ENCODE measurements around the gene IRGQ.
"Not testable (repeated sequence)": the region's sequence is repeated elsewhere in the genome, so short reads cannot be mapped to it uniquely, and the experiment has no call there.

Gene IRGQ

GRCh38 chr19:43636121-43636683, 40.3 kb upstream of the IRGQ start (continued):
- TF ChIP-seq, protein P1, sequence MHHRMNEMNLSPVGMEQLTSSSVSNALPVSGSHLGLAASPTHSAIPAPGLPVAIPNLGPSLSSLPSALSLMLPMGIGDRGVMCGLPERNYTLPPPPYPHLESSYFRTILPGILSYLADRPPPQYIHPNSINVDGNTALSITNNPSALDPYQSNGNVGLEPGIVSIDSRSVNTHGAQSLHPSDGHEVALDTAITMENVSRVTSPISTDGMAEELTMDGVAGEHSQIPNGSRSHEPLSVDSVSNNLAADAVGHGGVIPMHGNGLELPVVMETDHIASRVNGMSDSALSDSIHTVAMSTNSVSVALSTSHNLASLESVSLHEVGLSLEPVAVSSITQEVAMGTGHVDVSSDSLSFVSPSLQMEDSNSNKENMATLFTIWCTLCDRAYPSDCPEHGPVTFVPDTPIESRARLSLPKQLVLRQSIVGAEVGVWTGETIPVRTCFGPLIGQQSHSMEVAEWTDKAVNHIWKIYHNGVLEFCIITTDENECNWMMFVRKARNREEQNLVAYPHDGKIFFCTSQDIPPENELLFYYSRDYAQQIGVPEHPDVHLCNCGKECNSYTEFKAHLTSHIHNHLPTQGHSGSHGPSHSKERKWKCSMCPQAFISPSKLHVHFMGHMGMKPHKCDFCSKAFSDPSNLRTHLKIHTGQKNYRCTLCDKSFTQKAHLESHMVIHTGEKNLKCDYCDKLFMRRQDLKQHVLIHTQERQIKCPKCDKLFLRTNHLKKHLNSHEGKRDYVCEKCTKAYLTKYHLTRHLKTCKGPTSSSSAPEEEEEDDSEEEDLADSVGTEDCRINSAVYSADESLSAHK (tag by site-specific recombination; IDR thresholded peaks at IDR 0.05) = peak; percentile 85
- TF ChIP-seq KLF10 (tag by site-specific recombination; IDR thresholded peaks at IDR 0.05) = no peak
- TF ChIP-seq BCL11A (tag by site-specific recombination; IDR thresholded peaks at IDR 0.05; ENCODE audit: low read depth) = no peak
- TF ChIP-seq MEIS1 (CRISPR knock-in tag; IDR thresholded peaks at IDR 0.05; ENCODE audit: borderline replicate concordance) = no peak
- TF ChIP-seq IKZF3 (tag by site-specific recombination; IDR thresholded peaks at IDR 0.05) = peak; percentile 35; the same call in 1 of the 2 replicates

GRCh38 chr19:43635561-43635940, 39.6 kb upstream of the IRGQ start:
- POLR2A ChIA-PET = interaction anchor here (1.5 kb wide), 1 partner anchor 33 kb away, joined by 4 read pairs; no protein-coding TSS in a partner anchor
- H3K27ac ChIP-seq (ENCODE audit: extremely low read depth, low read depth, low read length); H3K36me3 ChIP-seq (ENCODE audit: control insufficient read depth in 2 of 2, insufficient read depth in 1 of 2, low read length in 2 of 2); CTCF ChIA-PET; H3K9me3 ChIP-seq (ENCODE audit: control insufficient read depth, insufficient read depth, low read depth, low read length); H3K4me3 ChIP-seq (ENCODE audit: low read depth, low read length): not testable (repeated sequence)
- peaks cover 17% of the 10 kb centered on the region for H3K4me1 ChIP-seq (ENCODE audit: control insufficient read depth, insufficient read depth, low read length)

DNA sequence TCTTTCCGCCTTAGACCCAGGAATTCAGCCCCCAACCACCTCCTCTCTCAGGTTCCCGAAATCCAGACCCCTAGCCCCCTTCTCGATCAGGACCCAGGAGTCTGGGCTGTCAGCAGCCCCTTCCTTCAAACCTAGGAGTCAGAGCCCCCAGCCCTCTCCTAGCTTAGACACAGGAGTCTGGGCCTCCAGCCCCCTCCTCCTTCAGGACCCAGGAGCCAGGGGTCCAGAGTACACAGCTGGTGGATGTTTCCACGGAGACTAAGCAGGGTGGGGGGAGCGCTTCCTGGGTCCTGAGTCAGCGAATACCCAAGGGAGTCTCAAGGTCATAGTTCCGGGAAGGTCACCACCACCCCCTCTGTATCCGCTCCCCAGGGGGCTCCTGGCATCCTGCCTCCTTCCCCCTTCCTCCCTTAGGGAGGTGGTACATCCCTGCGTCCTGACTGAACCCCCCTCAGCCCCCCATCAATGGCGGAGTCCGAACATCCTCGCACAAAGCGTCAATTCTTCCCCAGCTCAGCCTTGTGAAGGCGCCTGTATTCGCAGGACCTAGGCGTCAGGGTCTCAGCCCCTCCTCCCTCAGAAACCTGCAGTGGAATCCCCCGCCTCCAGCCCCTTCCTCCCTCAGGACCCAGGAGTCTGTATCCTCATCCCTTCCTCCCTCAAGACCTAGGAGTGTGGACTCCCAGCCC, 39.1 kb upstream of the IRGQ start:
- ChIA-PET POLR2A (interaction anchor here (1.5 kb wide), 1 partner anchor 33 kb away, joined by 4 read pairs; no protein-coding TSS in a partner anchor), CTCF (interaction anchor here (0.9 kb wide), 1 partner anchor 16 kb away, joined by 3 read pairs; no protein-coding TSS in a partner anchor)
- Histone ChIP-seq H3K27ac (ENCODE audit: extremely low read depth, low read depth, low read length) (no peak overlapping the region), H3K36me3 (ENCODE audit: control insufficient read depth in 2 of 2, insufficient read depth in 1 of 2, low read length in 2 of 2) (peaks cover 0 to 9% of the 10 kb centered on the region in 2 experiments; a peak in 1 of 3 replicates), H3K4me3 (ENCODE audit: low read depth, low read length) (no peak overlapping the region), H3K4me1 (ENCODE audit: control insufficient read depth, insufficient read depth, low read length) (peaks cover 13% of the 10 kb centered on the region), H3K9me3 (ENCODE audit: control insufficient read depth, insufficient read depth, low read depth, low read length) (no peaks in the 10 kb centered on the region)
- TF ChIP-seq AEBP2 (tag by site-specific recombination; IDR thresholded peaks at IDR 0.05; ENCODE audit: borderline replicate concordance) (no peak), ZNF148 (tag by site-specific recombination; IDR thresholded peaks at IDR 0.05; ENCODE audit: borderline replicate concordance) (no peak), MZF1 (tag by site-specific recombination; IDR thresholded peaks at IDR 0.05; ENCODE audit: borderline replicate concordance) (no peak), IKZF3 (tag by site-specific recombination; IDR thresholded peaks at IDR 0.05) (peak; percentile 2), ZNF548 (tag by site-specific recombination; IDR thresholded peaks at IDR 0.05) (no peak), ZNF202 (tag by site-specific recombination; IDR thresholded peaks at IDR 0.05; ENCODE audit: borderline replicate concordance) (no peak), ZXDB (tag by site-specific recombination; IDR thresholded peaks at IDR 0.05) (no peak), ZNF423 (tag by site-specific recombination; IDR thresholded peaks at IDR 0.05) (peak; percentile 46; the same call in 1 of the 2 replicates), ZFP69B (tag by site-specific recombination; IDR thresholded peaks at IDR 0.05) (no peak)
- TF ChIP-seq, protein P2, sequence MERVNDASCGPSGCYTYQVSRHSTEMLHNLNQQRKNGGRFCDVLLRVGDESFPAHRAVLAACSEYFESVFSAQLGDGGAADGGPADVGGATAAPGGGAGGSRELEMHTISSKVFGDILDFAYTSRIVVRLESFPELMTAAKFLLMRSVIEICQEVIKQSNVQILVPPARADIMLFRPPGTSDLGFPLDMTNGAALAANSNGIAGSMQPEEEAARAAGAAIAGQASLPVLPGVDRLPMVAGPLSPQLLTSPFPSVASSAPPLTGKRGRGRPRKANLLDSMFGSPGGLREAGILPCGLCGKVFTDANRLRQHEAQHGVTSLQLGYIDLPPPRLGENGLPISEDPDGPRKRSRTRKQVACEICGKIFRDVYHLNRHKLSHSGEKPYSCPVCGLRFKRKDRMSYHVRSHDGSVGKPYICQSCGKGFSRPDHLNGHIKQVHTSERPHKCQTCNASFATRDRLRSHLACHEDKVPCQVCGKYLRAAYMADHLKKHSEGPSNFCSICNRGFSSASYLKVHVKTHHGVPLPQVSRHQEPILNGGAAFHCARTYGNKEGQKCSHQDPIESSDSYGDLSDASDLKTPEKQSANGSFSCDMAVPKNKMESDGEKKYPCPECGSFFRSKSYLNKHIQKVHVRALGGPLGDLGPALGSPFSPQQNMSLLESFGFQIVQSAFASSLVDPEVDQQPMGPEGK (tag by site-specific recombination; IDR thresholded peaks at IDR 0.05) = peak; percentile 45
- TF ChIP-seq, protein P3, sequence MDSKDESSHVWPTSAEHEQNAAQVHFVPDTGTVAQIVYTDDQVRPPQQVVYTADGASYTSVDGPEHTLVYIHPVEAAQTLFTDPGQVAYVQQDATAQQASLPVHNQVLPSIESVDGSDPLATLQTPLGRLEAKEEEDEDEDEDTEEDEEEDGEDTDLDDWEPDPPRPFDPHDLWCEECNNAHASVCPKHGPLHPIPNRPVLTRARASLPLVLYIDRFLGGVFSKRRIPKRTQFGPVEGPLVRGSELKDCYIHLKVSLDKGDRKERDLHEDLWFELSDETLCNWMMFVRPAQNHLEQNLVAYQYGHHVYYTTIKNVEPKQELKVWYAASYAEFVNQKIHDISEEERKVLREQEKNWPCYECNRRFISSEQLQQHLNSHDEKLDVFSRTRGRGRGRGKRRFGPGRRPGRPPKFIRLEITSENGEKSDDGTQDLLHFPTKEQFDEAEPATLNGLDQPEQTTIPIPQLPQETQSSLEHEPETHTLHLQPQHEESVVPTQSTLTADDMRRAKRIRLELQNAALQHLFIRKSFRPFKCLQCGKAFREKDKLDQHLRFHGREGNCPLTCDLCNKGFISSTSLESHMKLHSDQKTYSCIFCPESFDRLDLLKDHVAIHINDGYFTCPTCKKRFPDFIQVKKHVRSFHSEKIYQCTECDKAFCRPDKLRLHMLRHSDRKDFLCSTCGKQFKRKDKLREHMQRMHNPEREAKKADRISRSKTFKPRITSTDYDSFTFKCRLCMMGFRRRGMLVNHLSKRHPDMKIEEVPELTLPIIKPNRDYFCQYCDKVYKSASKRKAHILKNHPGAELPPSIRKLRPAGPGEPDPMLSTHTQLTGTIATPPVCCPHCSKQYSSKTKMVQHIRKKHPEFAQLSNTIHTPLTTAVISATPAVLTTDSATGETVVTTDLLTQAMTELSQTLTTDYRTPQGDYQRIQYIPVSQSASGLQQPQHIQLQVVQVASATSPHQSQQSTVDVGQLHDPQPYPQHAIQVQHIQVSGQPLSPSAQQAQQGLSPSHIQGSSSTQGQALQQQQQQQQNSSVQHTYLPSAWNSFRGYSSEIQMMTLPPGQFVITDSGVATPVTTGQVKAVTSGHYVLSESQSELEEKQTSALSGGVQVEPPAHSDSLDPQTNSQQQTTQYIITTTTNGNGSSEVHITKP (tag by site-specific recombination; IDR thresholded peaks at IDR 0.05) = peak; percentile 99
- TF ChIP-seq, protein P4, sequence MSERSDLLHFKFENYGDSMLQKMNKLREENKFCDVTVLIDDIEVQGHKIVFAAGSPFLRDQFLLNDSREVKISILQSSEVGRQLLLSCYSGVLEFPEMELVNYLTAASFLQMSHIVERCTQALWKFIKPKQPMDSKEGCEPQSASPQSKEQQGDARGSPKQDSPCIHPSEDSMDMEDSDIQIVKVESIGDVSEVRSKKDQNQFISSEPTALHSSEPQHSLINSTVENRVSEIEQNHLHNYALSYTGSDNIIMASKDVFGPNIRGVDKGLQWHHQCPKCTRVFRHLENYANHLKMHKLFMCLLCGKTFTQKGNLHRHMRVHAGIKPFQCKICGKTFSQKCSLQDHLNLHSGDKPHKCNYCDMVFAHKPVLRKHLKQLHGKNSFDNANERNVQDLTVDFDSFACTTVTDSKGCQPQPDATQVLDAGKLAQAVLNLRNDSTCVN (tag by site-specific recombination; optimal IDR thresholded peaks at IDR 0.05) = no peak
